SU-DHL-6 (cell line): ENCODE measurements around the gene FOXN3.

Experiments used
- CTCF ChIP-seq: fragments of 200-600 bp; sonication (generic); IDR thresholded peaks from one replicate; pipeline ENCODE4 v1.5.1; 2017; ENCODE audit warnings: antibody characterized with exemption, mild to moderate bottlenecking, low read length, moderate library complexity; ENCODE audit not compliant: insufficient read depth, poor library complexity, severe bottlenecking
- EZH2phosphoT487 ChIP-seq: fragments of 200-600 bp; sonication (generic), shearing (Covaris generic); conservative IDR thresholded peaks from 2 replicates; pipeline ENCODE4 v1.6.1; 2018; ENCODE audit warnings: mild to moderate bottlenecking, antibody characterized with exemption, low read length, moderate library complexity, mixed read lengths

- TF ChIP-seq CTCF (no peak), EZH2phosphoT487 (no peak)
These were observed 185.5 kb downstream of the FOXN3 start for GRCh38 chr14:89231426-89232113.
